Keratinocyte (primary cell): ENCODE measurements around the gene IWS1. TPM values are rescaled to one million over a fixed set of nuclear protein-coding genes. Genes with fewer than 3 reads are reported as not detected.

Experiments used
- DNase-seq: peaks from one replicate; pipeline ENCODE4 v3.0.0-alpha.2; 2011; ENCODE audit warnings: low read depth, missing footprints, low spot score
- FAIRE-seq: peaks from 2 replicates; lab custom pipeline; 2011; peaks lifted over from hg19 to GRCh38; lab: Jason Lieb, UNC
- H2AFZ ChIP-seq: 2 replicates; pipeline ENCODE4 v1.6.0; 2012; ENCODE audit warnings: low read length, control low read depth, inconsistent platforms; ENCODE audit not compliant: control insufficient read depth
- H3K27ac ChIP-seq: 2 replicates; pipeline ENCODE4 v1.5.1; 2011; ENCODE audit warnings: low read length; ENCODE audit not compliant: control insufficient read depth, insufficient read depth
- H3K27me3 ChIP-seq: 3 replicates; pipeline ENCODE4 v1.6.0; 2011; ENCODE audit warnings: low read length; ENCODE audit not compliant: control insufficient read depth, insufficient read depth; ENCODE audit errors: extremely low read depth
- H3K36me3 ChIP-seq, 2 experiments: 2 replicates in 1 of 2; 3 replicates in 1 of 2; pipeline ENCODE4 v1.5.1; 2011; ENCODE audit warnings: low read length in 2 of 2, mild to moderate bottlenecking in 1 of 2; ENCODE audit not compliant: control insufficient read depth in 2 of 2, insufficient read depth in 2 of 2; ENCODE audit errors: extremely low read depth in 1 of 2
- H3K4me1 ChIP-seq: 3 replicates; pipeline ENCODE4 v1.5.1; 2011; ENCODE audit warnings: low read length; ENCODE audit not compliant: control insufficient read depth, insufficient read depth; ENCODE audit errors: extremely low read depth
- H3K4me2 ChIP-seq: 3 replicates; pipeline ENCODE4 v1.6.0; 2011; ENCODE audit warnings: low read depth, low read length; ENCODE audit not compliant: control insufficient read depth, insufficient read depth; ENCODE audit errors: extremely low read depth
- H3K4me3 ChIP-seq, 3 experiments: fragments of 200-600 bp in 1 of 3; sonication (generic) in 1 of 3; 2 replicates in 2 of 3; 3 replicates in 1 of 3; pipeline ENCODE4 v1.5.1; 2011 to 2016; ENCODE audit warnings: low read length in 3 of 3, mild to moderate bottlenecking in 3 of 3, control low read depth in 2 of 3, inconsistent platforms in 1 of 3, low read depth in 1 of 3, mixed read lengths in 1 of 3, mixed run types in 1 of 3, moderate library complexity in 1 of 3; ENCODE audit not compliant: control insufficient read depth in 2 of 3, insufficient read depth in 2 of 3; ENCODE audit errors: extremely low read depth in 1 of 3
- H3K79me2 ChIP-seq: 2 replicates; pipeline ENCODE4 v1.6.0; 2012; ENCODE audit warnings: low read length; ENCODE audit not compliant: control insufficient read depth, insufficient read depth
- H3K9ac ChIP-seq: 3 replicates; pipeline ENCODE4 v1.6.0; 2011; ENCODE audit warnings: low read length; ENCODE audit not compliant: control insufficient read depth, insufficient read depth; ENCODE audit errors: extremely low read depth
- H3K9me1 ChIP-seq: 3 replicates; pipeline ENCODE4 v1.6.0; 2011; ENCODE audit warnings: low read length; ENCODE audit not compliant: control insufficient read depth, insufficient read depth; ENCODE audit errors: extremely low read depth
- H3K9me3 ChIP-seq: 2 replicates; pipeline ENCODE4 v1.5.1; 2012; ENCODE audit warnings: low read depth, low read length; ENCODE audit not compliant: control insufficient read depth
- H4K20me1 ChIP-seq: 3 replicates; pipeline ENCODE4 v1.6.0; 2011; ENCODE audit warnings: low read length; ENCODE audit not compliant: control insufficient read depth, insufficient read depth; ENCODE audit errors: extremely low read depth
- EZH2 ChIP-seq: IDR thresholded peaks from one replicate; pipeline ENCODE4 v1.6.1; 2012; ENCODE audit warnings: inconsistent platforms, mild to moderate bottlenecking, low read length, moderate library complexity
- dilution Hi-C: fragments of 300-500 bp; cut with MboI; formaldehyde crosslinking; loops from one replicate; pipeline ENCODE4 v1.7.0; 2020; ENCODE audit warnings: low sequenced_read_pairs; ENCODE audit not compliant: extremely low pct_ligation_motif_present
- polyA plus RNA-seq, 5 experiments: library from polyadenylated mRNA; depleted of rRNA in 3 of 5; stranded (reverse) in 3 of 5; stranded (forward) in 1 of 5; unstranded in 1 of 5; fragments of >200 nt; gene quantifications; 1 replicate in 1 of 5; 2 replicates in 3 of 5; 3 replicates in 1 of 5; pipeline versions ENCODE4 v1.2.1 to v1.2.3, GENCODE V29; 2011 to 2012; ENCODE audit warnings: missing spikeins in 2 of 5, low read depth in 1 of 5, low replicate concordance in 1 of 5
- TF ChIP-seq, protein P1 (sequence below), 3 experiments: IDR thresholded peaks in 1 of 3; conservative IDR thresholded peaks in 1 of 3; optimal IDR thresholded peaks in 1 of 3; 2 replicates in 2 of 3; 3 replicates in 1 of 3; pipeline versions ENCODE3 to v1.5.1; 2011; ENCODE audit warnings: low read length in 3 of 3, mild to moderate bottlenecking in 3 of 3, moderate library complexity in 2 of 3, control low read depth in 1 of 3, inconsistent platforms in 1 of 3; ENCODE audit not compliant: insufficient read depth in 2 of 3; ENCODE audit errors: extremely low read depth in 1 of 3

The IWS1 gene
- polyA plus RNA-seq, 1 donor (not counting 4 experiments of a cell fraction or from before 2014, with no cell fraction given): 52.0 TPM

DNA sequence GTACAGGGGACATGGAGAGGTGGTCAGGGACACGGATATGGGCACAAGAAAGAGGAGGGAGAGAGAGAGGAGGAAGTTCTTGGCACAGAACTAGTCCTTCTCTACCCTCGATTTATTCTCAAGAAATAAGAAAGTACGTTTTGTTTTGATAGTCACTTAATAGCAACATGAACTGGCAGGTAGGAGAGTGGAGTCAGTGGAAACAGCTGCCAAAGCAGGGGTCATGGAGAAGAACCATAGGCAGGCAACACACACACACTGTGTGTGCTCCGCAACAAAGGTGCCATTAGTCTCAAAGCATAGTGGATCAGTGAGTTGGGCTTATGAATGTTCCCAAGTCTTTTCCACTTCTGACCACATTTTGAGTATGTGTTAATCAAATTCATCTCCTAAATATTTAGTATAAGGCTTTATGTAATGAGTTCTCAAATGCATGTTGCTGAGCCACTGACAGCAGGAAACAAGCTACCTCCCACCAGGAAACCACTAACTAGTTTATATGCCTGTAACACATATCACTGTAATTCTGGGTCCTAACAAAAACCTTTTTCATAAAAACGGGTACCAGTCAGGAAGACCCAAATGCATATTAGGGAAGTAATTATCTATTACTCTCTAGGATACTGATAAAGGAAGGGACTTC, 41.1 kb downstream of the IWS1 start:
- Histone ChIP-seq H3K9ac (no peak overlapping the region), H3K4me1 (no peaks in the 10 kb centered on the region), H3K36me3 (peaks cover 27 to 31% of the 10 kb centered on the region in 2 experiments), H3K79me2 (no peaks in the 10 kb centered on the region), H2AFZ (no peak overlapping the region), H3K4me2 (no peak overlapping the region), H3K4me3 (no peak overlapping the region), H3K27ac (no peak overlapping the region), H3K9me1 (no peaks in the 10 kb centered on the region), H4K20me1 (no peaks in the 10 kb centered on the region), H3K9me3 (no peaks in the 10 kb centered on the region), H3K27me3 (no peaks in the 10 kb centered on the region)
- TF ChIP-seq EZH2: no peak
- TF ChIP-seq, protein P1, sequence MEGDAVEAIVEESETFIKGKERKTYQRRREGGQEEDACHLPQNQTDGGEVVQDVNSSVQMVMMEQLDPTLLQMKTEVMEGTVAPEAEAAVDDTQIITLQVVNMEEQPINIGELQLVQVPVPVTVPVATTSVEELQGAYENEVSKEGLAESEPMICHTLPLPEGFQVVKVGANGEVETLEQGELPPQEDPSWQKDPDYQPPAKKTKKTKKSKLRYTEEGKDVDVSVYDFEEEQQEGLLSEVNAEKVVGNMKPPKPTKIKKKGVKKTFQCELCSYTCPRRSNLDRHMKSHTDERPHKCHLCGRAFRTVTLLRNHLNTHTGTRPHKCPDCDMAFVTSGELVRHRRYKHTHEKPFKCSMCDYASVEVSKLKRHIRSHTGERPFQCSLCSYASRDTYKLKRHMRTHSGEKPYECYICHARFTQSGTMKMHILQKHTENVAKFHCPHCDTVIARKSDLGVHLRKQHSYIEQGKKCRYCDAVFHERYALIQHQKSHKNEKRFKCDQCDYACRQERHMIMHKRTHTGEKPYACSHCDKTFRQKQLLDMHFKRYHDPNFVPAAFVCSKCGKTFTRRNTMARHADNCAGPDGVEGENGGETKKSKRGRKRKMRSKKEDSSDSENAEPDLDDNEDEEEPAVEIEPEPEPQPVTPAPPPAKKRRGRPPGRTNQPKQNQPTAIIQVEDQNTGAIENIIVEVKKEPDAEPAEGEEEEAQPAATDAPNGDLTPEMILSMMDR (optimal IDR thresholded peaks at IDR 0.05 in 1 of 3, IDR thresholded peaks at IDR 0.05 in 1 of 3, conservative IDR thresholded peaks at IDR 0.05 in 1 of 3; ENCODE audit: extremely low read depth in 1 of 3, insufficient read depth in 2 of 3, low read length in 3 of 3): no peak
- DNase-seq: no peak
- no peak for FAIRE-seq
- dilution Hi-C loops: no loop called here

DNA sequence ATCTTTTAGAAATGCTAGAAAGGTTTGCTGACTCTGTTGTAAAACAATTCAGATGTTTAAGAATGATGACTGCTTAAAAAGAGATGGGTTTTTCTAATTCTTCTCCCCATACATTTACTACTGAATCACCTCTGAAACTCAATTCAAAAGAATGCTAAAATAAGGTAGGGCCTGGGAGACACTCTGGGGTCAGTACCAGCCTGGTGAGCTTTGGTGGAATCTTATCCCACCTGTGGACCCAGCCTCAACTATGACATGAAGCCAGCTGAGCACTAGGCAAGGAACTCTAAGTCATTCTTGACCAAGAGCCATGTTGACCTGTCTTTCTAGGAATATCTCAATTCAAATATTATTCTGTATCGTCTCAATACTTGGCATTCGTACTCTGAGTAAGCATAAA, 44.3 kb downstream of the IWS1 start:
- no peak for DNase-seq
- Histone ChIP-seq H4K20me1 (no peaks in the 10 kb centered on the region), H2AFZ (no peak overlapping the region), H3K9ac (no peak overlapping the region), H3K79me2 (no peaks in the 10 kb centered on the region), H3K9me1 (no peaks in the 10 kb centered on the region), H3K27me3 (no peaks in the 10 kb centered on the region), H3K27ac (no peak overlapping the region), H3K4me2 (no peak overlapping the region), H3K4me3 (no peak overlapping the region), H3K36me3 (peaks cover 17 to 31% of the 10 kb centered on the region in 2 experiments), H3K4me1 (no peaks in the 10 kb centered on the region), H3K9me3 (no peaks in the 10 kb centered on the region)
- dilution Hi-C loops: no loop called here
- TF ChIP-seq, protein P1 (optimal IDR thresholded peaks at IDR 0.05 in 1 of 3, IDR thresholded peaks at IDR 0.05 in 1 of 3, conservative IDR thresholded peaks at IDR 0.05 in 1 of 3; ENCODE audit: extremely low read depth in 1 of 3, insufficient read depth in 2 of 3, low read length in 3 of 3): no peak
- TF ChIP-seq EZH2: no peak
- no peak for FAIRE-seq
